Parathyroid adenoma (tissue), 2 donors: ENCODE data around the gene CALD1.

Source experiments
- H2AFZ ChIP-seq: fragments of 300-600 bp; sonication (generic); one replicate; pipeline ENCODE4 v1.7.0; 2017; ENCODE audit warnings: antibody characterized with exemption, mild to moderate bottlenecking
- H3K27ac ChIP-seq: fragments of 300-600 bp; sonication (generic); one replicate; pipeline ENCODE4 v1.7.0; 2017
- H3K27me3 ChIP-seq: fragments of 300-600 bp; sonication (generic); one replicate; pipeline ENCODE4 v1.7.0; 2017; ENCODE audit warnings: low read length; ENCODE audit not compliant: control insufficient read depth, insufficient read depth
- H3K36me3 ChIP-seq: fragments of 300-600 bp; sonication (generic); one replicate; pipeline ENCODE4 v1.7.0; 2017; ENCODE audit warnings: low read length; ENCODE audit not compliant: control insufficient read depth, insufficient read depth
- H3K4me1 ChIP-seq: fragments of 300-600 bp; sonication (generic); one replicate; pipeline ENCODE4 v1.7.0; 2017; ENCODE audit warnings: control low read depth
- H3K4me2 ChIP-seq: fragments of 300-600 bp; sonication (generic); one replicate; pipeline ENCODE4 v1.7.0; 2017; ENCODE audit warnings: low read length
- H3K4me3 ChIP-seq: fragments of 300-600 bp; sonication (generic); one replicate; pipeline ENCODE4 v1.7.0; 2017; ENCODE audit warnings: low read depth, low read length
- H3K79me2 ChIP-seq: fragments of 300-600 bp; sonication (generic); one replicate; pipeline ENCODE4 v1.7.0; 2017; ENCODE audit warnings: control low read depth
- H3K9ac ChIP-seq: fragments of 300-600 bp; sonication (generic); one replicate; pipeline ENCODE4 v1.7.0; 2017; ENCODE audit warnings: mild to moderate bottlenecking
- H3K9me3 ChIP-seq: fragments of 300-600 bp; sonication (generic); one replicate; pipeline ENCODE4 v1.7.0; 2017; ENCODE audit warnings: low read length; ENCODE audit not compliant: control insufficient read depth
- CTCF ChIP-seq: fragments of 300-600 bp; sonication (generic); IDR thresholded peaks from one replicate; pipeline ENCODE4 v1.7.0; 2017; ENCODE audit warnings: antibody characterized with exemption, mild to moderate bottlenecking
- donor health status: primary hyperparathyroidism.

Gene CALD1

GRCh38 chr7:134936893-134937510, 157.6 kb downstream of the CALD1 start:
- H3K9ac ChIP-seq: no peak overlapping the region
- H3K4me1 ChIP-seq: no peaks in the 10 kb centered on the region
- no peaks in the 10 kb centered on the region for H3K27me3 ChIP-seq
- no peak overlapping the region for H3K27ac ChIP-seq
- H3K9me3 ChIP-seq: no peaks in the 10 kb centered on the region
- H2AFZ ChIP-seq: no peak overlapping the region
- H3K79me2 ChIP-seq: no peaks in the 10 kb centered on the region
- TF ChIP-seq CTCF: no peak
- no peak overlapping the region for H3K4me2 ChIP-seq
- H3K4me3 ChIP-seq: no peak overlapping the region
- no peaks in the 10 kb centered on the region for H3K36me3 ChIP-seq

DNA sequence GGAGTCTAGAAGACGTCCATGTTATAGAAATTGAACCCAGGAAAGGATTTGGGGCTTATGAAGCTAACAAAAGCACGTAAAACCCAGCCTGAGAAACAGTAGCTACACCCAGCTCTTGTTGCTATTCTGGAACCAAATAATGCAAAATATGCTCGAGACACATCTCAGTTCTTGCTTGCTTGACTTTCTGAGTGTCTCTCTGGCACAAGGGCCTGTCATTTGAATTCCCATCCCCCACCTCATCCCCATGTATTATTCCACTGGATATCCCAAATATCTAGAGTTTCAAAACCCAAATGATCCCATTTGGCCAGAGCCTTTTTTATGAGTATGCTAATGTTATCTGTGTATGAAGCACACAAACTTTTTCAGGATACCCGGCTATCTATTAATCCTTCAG, 158.7 kb downstream of the CALD1 start:
- H3K9me3 ChIP-seq: no peaks in the 10 kb centered on the region
- no peak overlapping the region for H2AFZ ChIP-seq
- H3K4me3 ChIP-seq: no peak overlapping the region
- H3K27ac ChIP-seq: no peak overlapping the region
- H3K36me3 ChIP-seq: no peaks in the 10 kb centered on the region
- no peak for TF ChIP-seq CTCF
- no peaks in the 10 kb centered on the region for H3K79me2 ChIP-seq
- no peak overlapping the region for H3K4me2 ChIP-seq
- H3K4me1 ChIP-seq: no peaks in the 10 kb centered on the region
- H3K27me3 ChIP-seq: no peaks in the 10 kb centered on the region
- H3K9ac ChIP-seq: no peak overlapping the region

GRCh38 chr7:134939136-134939535, 159.7 kb downstream of the CALD1 start:
- H3K27me3 ChIP-seq: no peaks in the 10 kb centered on the region
- H2AFZ ChIP-seq: no peak overlapping the region
- no peak for TF ChIP-seq CTCF
- H3K9ac ChIP-seq: no peak overlapping the region
- H3K79me2 ChIP-seq: no peaks in the 10 kb centered on the region
- H3K4me2 ChIP-seq: no peak overlapping the region
- no peaks in the 10 kb centered on the region for H3K9me3 ChIP-seq
- no peaks in the 10 kb centered on the region for H3K36me3 ChIP-seq
- H3K4me3 ChIP-seq: no peak overlapping the region
- no peak overlapping the region for H3K27ac ChIP-seq
- H3K4me1 ChIP-seq: no peaks in the 10 kb centered on the region

GRCh38 chr7:134940729-134941128, 161.3 kb downstream of the CALD1 start:
- no peak overlapping the region for H2AFZ ChIP-seq
- no peaks in the 10 kb centered on the region for H3K4me1 ChIP-seq
- no peak overlapping the region for H3K4me3 ChIP-seq
- H3K36me3 ChIP-seq: no peaks in the 10 kb centered on the region
- H3K27ac ChIP-seq: no peak overlapping the region
- H3K9ac ChIP-seq: no peak overlapping the region
- TF ChIP-seq CTCF: no peak
- H3K9me3 ChIP-seq: no peaks in the 10 kb centered on the region
- no peaks in the 10 kb centered on the region for H3K27me3 ChIP-seq
- H3K79me2 ChIP-seq: no peaks in the 10 kb centered on the region
- no peak overlapping the region for H3K4me2 ChIP-seq

GRCh38 chr7:134941185-134941900, 161.9 kb downstream of the CALD1 start:
- Histone ChIP-seq H3K27me3 (no peaks in the 10 kb centered on the region), H3K79me2 (no peaks in the 10 kb centered on the region), H3K9me3 (no peaks in the 10 kb centered on the region), H3K4me3 (no peak overlapping the region), H3K4me1 (no peaks in the 10 kb centered on the region), H3K9ac (no peak overlapping the region), H3K36me3 (no peaks in the 10 kb centered on the region), H3K27ac (no peak overlapping the region), H2AFZ (no peak overlapping the region), H3K4me2 (no peak overlapping the region)
- TF ChIP-seq CTCF: no peak
